Chondrocyte (in vitro differentiated cells): ENCODE results near the gene SLC46A3. TPM values are rescaled to one million over a fixed set of nuclear protein-coding genes. Genes with fewer than 3 reads are reported as not detected.

Experiments
- DNase-seq: peaks from one replicate; pipeline ENCODE4 v3.0.0; 2021; ENCODE audit warnings: mixed read lengths, low spot score
- H3K27ac Mint-ChIP-seq: one replicate; pipeline ENCODE4 v1.8.0; 2021; ENCODE audit warnings: mild to moderate bottlenecking, moderate library complexity, mixed read lengths; ENCODE audit not compliant: unreplicated experiment
- H3K27me3 Mint-ChIP-seq: 2 replicates; pipeline ENCODE4 v1.8.0; 2021; ENCODE audit warnings: low read depth, mixed read lengths
- H3K36me3 Mint-ChIP-seq: 2 replicates; pipeline ENCODE4 v1.8.0; 2021; ENCODE audit warnings: low read depth, mixed read lengths
- H3K4me1 Mint-ChIP-seq: 2 replicates; pipeline ENCODE4 v1.8.0; 2021; ENCODE audit warnings: low read depth, mild to moderate bottlenecking, mixed read lengths
- H3K4me3 Mint-ChIP-seq: one replicate; pipeline ENCODE4 v1.8.0; 2021; ENCODE audit warnings: mild to moderate bottlenecking, moderate library complexity, mixed read lengths; ENCODE audit not compliant: unreplicated experiment
- H3K9me3 Mint-ChIP-seq: 2 replicates; pipeline ENCODE4 v1.8.0; 2021; ENCODE audit warnings: low read depth, mixed read lengths
- CTCF ChIP-seq: fragments of 200-600 bp; sonication (generic); IDR thresholded peaks from 2 replicates; pipeline ENCODE4 v1.5.0; 2021; ENCODE audit warnings: antibody characterized with exemption, mild to moderate bottlenecking, moderate library complexity
- total RNA-seq: library from RNA; stranded (reverse); gene quantifications from 3 replicates; pipeline ENCODE4 v1.2.1, GENCODE V29; 2021

The SLC46A3 gene
- total RNA-seq, 1 donor from 2014 or later: 14.0 TPM

GRCh38 chr13:28750187-28751045 is 31.6 kb upstream of the SLC46A3 start:
- Mint-ChIP-seq H3K27me3 (no peaks in the 10 kb centered on the region), H3K27ac (no peak overlapping the region), H3K36me3 (no peaks in the 10 kb centered on the region), H3K9me3 (peaks cover 5% of the 10 kb centered on the region), H3K4me1 (peaks cover 56% of the 10 kb centered on the region), H3K4me3 (no peak overlapping the region)
- DNase-seq: no peak
- no peak for TF ChIP-seq CTCF

- Mint-ChIP-seq H3K27ac (no peak overlapping the region), H3K4me3 (no peak overlapping the region), H3K36me3 (no peaks in the 10 kb centered on the region), H3K9me3 (peaks cover 5% of the 10 kb centered on the region), H3K27me3 (no peaks in the 10 kb centered on the region), H3K4me1 (peaks cover 50% of the 10 kb centered on the region)
- TF ChIP-seq CTCF: no peak
- DNase-seq: no peak
Observed at GRCh38 chr13:28747851-28748250, 29.1 kb upstream of the SLC46A3 start.

GRCh38 chr13:28746287-28746612 is 27.5 kb upstream of the SLC46A3 start:
- Mint-ChIP-seq H3K27ac (no peak overlapping the region), H3K36me3 (no peaks in the 10 kb centered on the region), H3K4me3 (no peak overlapping the region), H3K9me3 (peaks cover 5% of the 10 kb centered on the region), H3K27me3 (no peaks in the 10 kb centered on the region), H3K4me1 (peaks cover 40% of the 10 kb centered on the region)
- TF ChIP-seq CTCF: no peak
- DNase-seq: no peak

- no peak for TF ChIP-seq CTCF
- no peak overlapping the region for H3K4me3 Mint-ChIP-seq
- H3K27ac Mint-ChIP-seq: peak overlapping the region; percentile 69
- H3K36me3 Mint-ChIP-seq: no peaks in the 10 kb centered on the region
- no peak for DNase-seq
- H3K4me1 Mint-ChIP-seq: peaks cover 31% of the 10 kb centered on the region
- H3K9me3 Mint-ChIP-seq: peaks cover 5% of the 10 kb centered on the region
- H3K27me3 Mint-ChIP-seq: no peaks in the 10 kb centered on the region
Observed at GRCh38 chr13:28744656-28745055, 25.9 kb upstream of the SLC46A3 start.

- no peaks in the 10 kb centered on the region for H3K9me3 Mint-ChIP-seq
- H3K27ac Mint-ChIP-seq: peak overlapping the region; percentile 69
- TF ChIP-seq CTCF: no peak
- H3K36me3 Mint-ChIP-seq: no peaks in the 10 kb centered on the region
- H3K27me3 Mint-ChIP-seq: no peaks in the 10 kb centered on the region
- no peak overlapping the region for H3K4me3 Mint-ChIP-seq
- H3K4me1 Mint-ChIP-seq: peaks cover 31% of the 10 kb centered on the region
- DNase-seq: no peak
Observed at GRCh38 chr13:28744091-28744536, 25.3 kb upstream of the SLC46A3 start.
